B cell (primary cell): ENCODE results near the gene LRRC25. TPM values are rescaled to one million over a fixed set of nuclear protein-coding genes. Genes with fewer than 3 reads are reported as not detected.

Experiments used
- ATAC-seq: fragments of 200-7000 bp; cut with Tn5 transposase; one replicate; pipeline ENCODE4 v1.10.0; 2021; ENCODE audit warnings: low read depth, mild to moderate bottlenecking, moderate number of reproducible peaks, moderate library complexity
- CTCF ChIA-PET: fragments of 350-600 bp; sonication (Branson Sonifier 250); formaldehyde crosslinking; loops from one replicate; lab custom pipeline; 2021; ENCODE audit warnings: antibody characterized with exemption, inconsistent platforms; lab: Charles Lee
- POLR2A ChIA-PET: fragments of 350-600 bp; sonication (Branson Sonifier 250); formaldehyde crosslinking; loops from one replicate; lab custom pipeline; 2021; ENCODE audit warnings: antibody characterized with exemption; lab: Charles Lee
- DNase-seq: peaks from one replicate; pipeline ENCODE4 v3.0.0; 2013
- H2AFZ ChIP-seq: 2 replicates; pipeline ENCODE4 v1.6.1; 2012; ENCODE audit warnings: mild to moderate bottlenecking, low read depth, low read length; ENCODE audit not compliant: insufficient read depth, poor library complexity, severe bottlenecking
- H3K27ac ChIP-seq, 2 donors: 1 replicate in 1 of 2; 2 replicates in 1 of 2; pipeline ENCODE4 v1.5.1; 2012 to 2013; ENCODE audit warnings: low read length in 2 of 2, mild to moderate bottlenecking in 2 of 2, moderate library complexity in 1 of 2
- H3K27me3 ChIP-seq, 4 experiments: fragments of 200-600 bp in 1 of 4; sonication (generic) in 1 of 4; replicated peaks in 1 of 4; 1 replicate in 2 of 4; 2 replicates in 2 of 4; pipeline versions ENCODE4 v1.6.1 to v1.7.0; 2013 to 2016; ENCODE audit warnings: low read length in 3 of 4, mild to moderate bottlenecking in 2 of 4, mixed read lengths in 1 of 4, moderate library complexity in 1 of 4; ENCODE audit not compliant: insufficient read depth in 4 of 4, control insufficient read depth in 3 of 4; ENCODE audit errors: control extremely low read depth in 1 of 4
- H3K36me3 ChIP-seq, 2 experiments: replicated peaks in 1 of 2; 1 replicate in 1 of 2; 2 replicates in 1 of 2; pipeline versions ENCODE4 v1.6.1 to v1.7.1; 2013; ENCODE audit warnings: low read length in 1 of 2; ENCODE audit not compliant: insufficient read depth in 2 of 2, control insufficient read depth in 1 of 2; ENCODE audit errors: control extremely low read depth in 1 of 2, extremely low read depth in 1 of 2
- H3K4me1 ChIP-seq, 2 donors: fragments of 200-600 bp in 1 of 2; sonication (generic) in 1 of 2; 1 replicate in 1 of 2; 2 replicates in 1 of 2; pipeline versions ENCODE4 v1.5.1 to v1.6.1; 2013 to 2017; ENCODE audit warnings: low read length in 2 of 2; ENCODE audit not compliant: control insufficient read depth in 2 of 2, insufficient read depth in 2 of 2
- H3K4me2 ChIP-seq: replicated peaks from 2 replicates; pipeline ENCODE3; 2012; ENCODE audit warnings: mild to moderate bottlenecking, low read depth, low read length; ENCODE audit not compliant: poor library complexity, severe bottlenecking
- H3K4me3 ChIP-seq, 5 experiments: fragments of 200-600 bp in 1 of 5; sonication (generic) in 1 of 5; 1 replicate in 3 of 5; 2 replicates in 2 of 5; pipeline versions ENCODE4 v1.5.1 to v1.7.0; 2011 to 2016; ENCODE audit warnings: low read length in 4 of 5, mild to moderate bottlenecking in 4 of 5, low read depth in 2 of 5, control low read depth in 1 of 5, moderate library complexity in 1 of 5; ENCODE audit not compliant: insufficient read depth in 1 of 5; ENCODE audit errors: control extremely low read depth in 1 of 5, extremely low read depth in 1 of 5
- H3K79me2 ChIP-seq: fragments of 200-600 bp; sonication (generic); one replicate; pipeline ENCODE4 v1.6.0; 2016; ENCODE audit warnings: low read length; ENCODE audit not compliant: control insufficient read depth, insufficient read depth
- H3K9ac ChIP-seq: fragments of 200-600 bp; sonication (generic); 2 replicates; pipeline ENCODE4 v1.6.1; 2017; ENCODE audit warnings: mild to moderate bottlenecking, low read length, moderate library complexity
- H3K9me3 ChIP-seq, 3 donors: one replicate each; pipeline versions ENCODE4 v1.6.1 to v1.7.1; 2013; ENCODE audit warnings: low read length in 2 of 3; ENCODE audit not compliant: control insufficient read depth in 2 of 3, insufficient read depth in 1 of 3; ENCODE audit errors: control extremely low read depth in 1 of 3
- H4K20me1 ChIP-seq: 2 replicates; pipeline ENCODE4 v1.6.0; 2012; ENCODE audit warnings: mild to moderate bottlenecking, low read length; ENCODE audit not compliant: insufficient read depth, control insufficient read depth, poor library complexity, severe bottlenecking
- H3K27ac Mint-ChIP-seq: one replicate; pipeline ENCODE4 v1.8.0; 2021; ENCODE audit warnings: mixed read lengths
- H3K27me3 Mint-ChIP-seq: one replicate; pipeline ENCODE4 v1.8.0; 2021; ENCODE audit warnings: mixed read lengths
- H3K4me1 Mint-ChIP-seq: one replicate; pipeline ENCODE4 v1.8.0; 2021; ENCODE audit warnings: mixed read lengths
- H3K4me3 Mint-ChIP-seq: one replicate; pipeline ENCODE4 v1.8.0; 2021; ENCODE audit warnings: mixed read lengths
- H3K9me3 Mint-ChIP-seq: one replicate; pipeline ENCODE4 v1.8.0; 2022; ENCODE audit warnings: mixed read lengths; ENCODE audit not compliant: insufficient read depth
- EZH2 ChIP-seq: IDR thresholded peaks from 2 replicates; pipeline ENCODE4 v1.6.1; 2012; ENCODE audit warnings: borderline replicate concordance, low read depth, mild to moderate bottlenecking, moderate library complexity, low read length; ENCODE audit not compliant: insufficient read depth, poor library complexity, severe bottlenecking
- WGBS: methylation state at CpG from one replicate; pipeline ENCODE4 v1.1.5; 2013; ENCODE audit warnings: missing lambda C conversion rate; ENCODE audit not compliant: insufficient coverage; 5-methylcytosine and 5-hydroxymethylcytosine counted together
- intact Hi-C: fragments of 100-400 bp; cut with micrococcal nuclease; formaldehyde crosslinking; loops from one replicate; pipeline ENCODE4 v1.10.0; 2022
- polyA plus RNA-seq: library from polyadenylated mRNA; depleted of rRNA; stranded (reverse); fragments of >200 nt; gene quantifications from 2 replicates; pipeline ENCODE4 v1.2.3, GENCODE V29; 2012
- total RNA-seq, 2 donors: library from RNA; stranded (reverse); fragments of 120-200 nt in 1 of 2; gene quantifications; 1 replicate in 1 of 2; 2 replicates in 1 of 2; pipeline versions ENCODE4 v1.2.3 to v1.2.4, GENCODE V29; 2013 to 2022
- TF ChIP-seq, protein P1 (sequence below): fragments of 200-600 bp; IDR thresholded peaks from one replicate; pipeline ENCODE4 v1.8.0; 2022; ENCODE audit warnings: antibody characterized with exemption, mild to moderate bottlenecking

Gene LRRC25
- total and polyA plus RNA-seq, 2 donors (not counting 1 experiment from before 2014, with no cell fraction given): 2.4 to 5.7 TPM

DNA sequence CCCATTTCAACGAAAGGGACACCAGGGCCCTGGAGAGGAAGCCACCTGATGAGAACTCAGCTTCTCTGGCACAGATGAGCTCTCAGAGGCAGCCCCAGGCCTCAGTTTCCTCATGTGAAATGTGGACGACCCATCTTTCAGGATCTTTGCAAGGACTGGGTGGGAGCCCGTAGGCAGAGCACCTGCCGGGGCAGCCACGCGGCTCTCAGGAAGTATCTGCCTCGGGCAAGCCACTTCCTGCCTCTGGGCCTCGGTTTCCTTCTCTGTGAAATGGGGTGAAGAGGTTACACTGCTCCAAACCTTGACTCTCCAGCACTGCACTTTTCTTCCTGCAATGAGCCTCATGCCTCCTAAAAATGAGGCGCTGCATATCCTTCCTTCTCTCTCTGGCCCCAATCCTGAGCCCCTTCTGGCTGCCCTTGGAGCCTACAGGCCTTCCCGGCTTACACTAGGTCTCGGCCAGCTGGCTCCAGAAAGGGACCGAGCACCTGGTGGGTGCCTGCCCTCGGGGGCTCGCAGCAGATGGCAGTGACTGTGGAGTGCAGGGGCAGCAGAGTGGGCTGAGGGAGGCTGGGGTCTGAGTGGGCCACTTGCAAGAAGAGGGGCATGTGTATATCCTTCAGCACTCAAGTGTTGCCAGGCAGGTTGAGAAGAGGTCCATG lies 25.2 kb upstream of the LRRC25 start:
- Histone ChIP-seq H2AFZ (no peak overlapping the region), H3K36me3 (no peaks in the 10 kb centered on the region), H3K4me3 (peak overlapping the region in 1 of 5 experiments; percentile 19), H3K9me3 (peaks cover 0 to 11% (median 0%) of the 10 kb centered on the region in 3 donors), H3K79me2 (peaks cover 28% of the 10 kb centered on the region), H3K9ac (no peak overlapping the region), H4K20me1 (peaks cover 48% of the 10 kb centered on the region), H3K4me2 (peak overlapping the region; percentile 57), H3K27ac (no peak overlapping the region), H3K27me3 (peaks cover 0 to 17% (median 7%) of the 10 kb centered on the region in 4 experiments), H3K4me1 (peaks cover 36 to 47% of the 10 kb centered on the region in 2 donors)
- no peaks in the 10 kb centered on the region for H3K9me3 Mint-ChIP-seq
- peaks cover 12% of the 10 kb centered on the region for H3K27me3 Mint-ChIP-seq
- DNase-seq (no peak), ATAC-seq (no peak)
- WGBS: 48% methylated on average over 11 of the region's 14 CpGs
- intact Hi-C loops: loop anchor here (5.0 kb wide), 1 partner anchor 35 kb away; the partner anchor contains the start of gene GDF15
- ChIA-PET CTCF (interaction anchor here (1.0 to 1.6 kb wide), 3 partner anchors 11 to 73 kb away, joined by 3 to 5 read pairs (median 3); no protein-coding TSS in a partner anchor), POLR2A (interaction anchor here (0.5 to 1.4 kb wide), 3 partner anchors 9 to 282 kb away, joined by 3 to 5 read pairs (median 3); no protein-coding TSS in a partner anchor)
- no peak for TF ChIP-seq EZH2
- TF ChIP-seq, protein P1, sequence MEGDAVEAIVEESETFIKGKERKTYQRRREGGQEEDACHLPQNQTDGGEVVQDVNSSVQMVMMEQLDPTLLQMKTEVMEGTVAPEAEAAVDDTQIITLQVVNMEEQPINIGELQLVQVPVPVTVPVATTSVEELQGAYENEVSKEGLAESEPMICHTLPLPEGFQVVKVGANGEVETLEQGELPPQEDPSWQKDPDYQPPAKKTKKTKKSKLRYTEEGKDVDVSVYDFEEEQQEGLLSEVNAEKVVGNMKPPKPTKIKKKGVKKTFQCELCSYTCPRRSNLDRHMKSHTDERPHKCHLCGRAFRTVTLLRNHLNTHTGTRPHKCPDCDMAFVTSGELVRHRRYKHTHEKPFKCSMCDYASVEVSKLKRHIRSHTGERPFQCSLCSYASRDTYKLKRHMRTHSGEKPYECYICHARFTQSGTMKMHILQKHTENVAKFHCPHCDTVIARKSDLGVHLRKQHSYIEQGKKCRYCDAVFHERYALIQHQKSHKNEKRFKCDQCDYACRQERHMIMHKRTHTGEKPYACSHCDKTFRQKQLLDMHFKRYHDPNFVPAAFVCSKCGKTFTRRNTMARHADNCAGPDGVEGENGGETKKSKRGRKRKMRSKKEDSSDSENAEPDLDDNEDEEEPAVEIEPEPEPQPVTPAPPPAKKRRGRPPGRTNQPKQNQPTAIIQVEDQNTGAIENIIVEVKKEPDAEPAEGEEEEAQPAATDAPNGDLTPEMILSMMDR: no peak
- no peak overlapping the region for H3K27ac Mint-ChIP-seq
- no peak overlapping the region for H3K4me3 Mint-ChIP-seq
- H3K4me1 Mint-ChIP-seq: peaks cover 47% of the 10 kb centered on the region
